ENCODE measurements around the gene CTNND2. TPM values are rescaled to one million over a fixed set of nuclear protein-coding genes. Genes with fewer than 3 reads are reported as not detected.

The CTNND2 gene
- total and polyA plus RNA-seq, 10 of the 15 experiments (the other 5 are each of a cell fraction or from before 2014, with no cell fraction given), result 0.02 to 0.16 (median 0.04) TPM; not detected in 7

DNA sequence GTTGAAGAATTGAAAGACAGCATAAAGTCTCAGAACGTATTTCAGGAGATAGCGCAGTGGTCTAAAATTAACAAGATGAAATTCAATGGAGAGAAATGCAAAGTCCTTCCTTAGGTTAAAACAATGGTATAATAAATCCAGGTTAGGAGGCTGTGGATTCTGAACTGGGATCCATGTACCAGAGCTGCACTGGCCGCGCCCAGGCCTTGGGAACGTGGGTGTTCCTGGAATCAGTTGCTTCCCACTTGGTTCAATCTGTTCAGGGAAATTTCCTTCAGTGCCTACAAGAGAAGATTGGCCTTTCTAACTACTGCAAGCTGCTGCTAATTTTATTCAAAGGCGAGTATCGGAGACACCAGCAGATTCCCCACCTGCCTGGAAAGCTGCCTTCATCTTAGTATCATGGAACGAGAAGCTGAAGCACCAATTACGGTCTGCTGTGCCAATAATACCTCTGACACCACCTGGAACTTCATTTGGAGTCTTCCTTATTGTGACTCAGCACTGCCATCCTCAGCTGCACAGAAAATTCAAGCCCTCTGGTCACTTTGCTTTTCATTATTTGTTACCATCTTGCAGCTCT is 14.3 kb upstream of the CTNND2 start:
- Histone ChIP-seq H3K4me2 (ENCODE audit: control insufficient read depth, insufficient read depth) (no peak overlapping the region), H3K9ac (ENCODE audit: control insufficient read depth, insufficient read depth, low read length) (no peak overlapping the region), H3K4me3 (no peak overlapping the region), H3K36me3 (ENCODE audit: control insufficient read depth in 2 of 2, insufficient read depth in 2 of 2, low read length in 1 of 2) (no peaks in the 10 kb centered on the region), H3K9me3 (replicated peaks; ENCODE audit: control insufficient read depth, insufficient read depth, low read length) (no peaks in the 10 kb centered on the region), H3K4me1 (ENCODE audit: control insufficient read depth, insufficient read depth, low read length) (no peaks in the 10 kb centered on the region), H3K27ac (ENCODE audit: control insufficient read depth, insufficient read depth) (no peak overlapping the region), H3K27me3 (replicated peaks in 1 of 2; ENCODE audit: control insufficient read depth in 2 of 2, insufficient read depth in 2 of 2, low read length in 1 of 2) (no peaks in the 10 kb centered on the region), H3K79me2 (ENCODE audit: control insufficient read depth, insufficient read depth, low read length) (no peaks in the 10 kb centered on the region), H2AFZ (ENCODE audit: control insufficient read depth, low read depth, low read length) (no peak overlapping the region), H4K20me1 (ENCODE audit: control insufficient read depth, insufficient read depth) (no peaks in the 10 kb centered on the region)
- TF ChIP-seq SREBF1 (IDR thresholded peaks at IDR 0.05; ENCODE audit: low read length) (no peak), SP1 (IDR thresholded peaks at IDR 0.05; ENCODE audit: low read depth, low read length) (no peak), CHD1 (IDR thresholded peaks at IDR 0.05; ENCODE audit: low read depth, low read length) (no peak), TCF12 (IDR thresholded peaks at IDR 0.05; ENCODE audit: low read depth, low read length) (no peak), PAX8 (IDR thresholded peaks at IDR 0.05) (no peak), POLR2AphosphoS2 (IDR thresholded peaks at IDR 0.05; ENCODE audit: low read depth, low read length) (no peak), FOXK2 (IDR thresholded peaks at IDR 0.05) (no peak), DPF2 (IDR thresholded peaks at IDR 0.05) (no peak), CREM (IDR thresholded peaks at IDR 0.05; ENCODE audit: low read depth) (no peak), YBX1 (IDR thresholded peaks at IDR 0.05) (no peak)
- TF ChIP-seq, protein P1, sequence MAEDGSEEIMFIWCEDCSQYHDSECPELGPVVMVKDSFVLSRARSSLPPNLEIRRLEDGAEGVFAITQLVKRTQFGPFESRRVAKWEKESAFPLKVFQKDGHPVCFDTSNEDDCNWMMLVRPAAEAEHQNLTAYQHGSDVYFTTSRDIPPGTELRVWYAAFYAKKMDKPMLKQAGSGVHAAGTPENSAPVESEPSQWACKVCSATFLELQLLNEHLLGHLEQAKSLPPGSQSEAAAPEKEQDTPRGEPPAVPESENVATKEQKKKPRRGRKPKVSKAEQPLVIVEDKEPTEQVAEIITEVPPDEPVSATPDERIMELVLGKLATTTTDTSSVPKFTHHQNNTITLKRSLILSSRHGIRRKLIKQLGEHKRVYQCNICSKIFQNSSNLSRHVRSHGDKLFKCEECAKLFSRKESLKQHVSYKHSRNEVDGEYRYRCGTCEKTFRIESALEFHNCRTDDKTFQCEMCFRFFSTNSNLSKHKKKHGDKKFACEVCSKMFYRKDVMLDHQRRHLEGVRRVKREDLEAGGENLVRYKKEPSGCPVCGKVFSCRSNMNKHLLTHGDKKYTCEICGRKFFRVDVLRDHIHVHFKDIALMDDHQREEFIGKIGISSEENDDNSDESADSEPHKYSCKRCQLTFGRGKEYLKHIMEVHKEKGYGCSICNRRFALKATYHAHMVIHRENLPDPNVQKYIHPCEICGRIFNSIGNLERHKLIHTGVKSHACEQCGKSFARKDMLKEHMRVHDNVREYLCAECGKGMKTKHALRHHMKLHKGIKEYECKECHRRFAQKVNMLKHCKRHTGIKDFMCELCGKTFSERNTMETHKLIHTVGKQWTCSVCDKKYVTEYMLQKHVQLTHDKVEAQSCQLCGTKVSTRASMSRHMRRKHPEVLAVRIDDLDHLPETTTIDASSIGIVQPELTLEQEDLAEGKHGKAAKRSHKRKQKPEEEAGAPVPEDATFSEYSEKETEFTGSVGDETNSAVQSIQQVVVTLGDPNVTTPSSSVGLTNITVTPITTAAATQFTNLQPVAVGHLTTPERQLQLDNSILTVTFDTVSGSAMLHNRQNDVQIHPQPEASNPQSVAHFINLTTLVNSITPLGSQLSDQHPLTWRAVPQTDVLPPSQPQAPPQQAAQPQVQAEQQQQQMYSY (CRISPR knock-in tag; IDR thresholded peaks at IDR 0.05), result no peak
- TF ChIP-seq, protein P2, sequence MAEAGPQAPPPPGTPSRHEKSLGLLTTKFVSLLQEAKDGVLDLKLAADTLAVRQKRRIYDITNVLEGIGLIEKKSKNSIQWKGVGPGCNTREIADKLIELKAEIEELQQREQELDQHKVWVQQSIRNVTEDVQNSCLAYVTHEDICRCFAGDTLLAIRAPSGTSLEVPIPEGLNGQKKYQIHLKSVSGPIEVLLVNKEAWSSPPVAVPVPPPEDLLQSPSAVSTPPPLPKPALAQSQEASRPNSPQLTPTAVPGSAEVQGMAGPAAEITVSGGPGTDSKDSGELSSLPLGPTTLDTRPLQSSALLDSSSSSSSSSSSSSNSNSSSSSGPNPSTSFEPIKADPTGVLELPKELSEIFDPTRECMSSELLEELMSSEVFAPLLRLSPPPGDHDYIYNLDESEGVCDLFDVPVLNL (IDR thresholded peaks at IDR 0.05; ENCODE audit: low read depth, low read length), result no peak
- TF ChIP-seq, protein P3, sequence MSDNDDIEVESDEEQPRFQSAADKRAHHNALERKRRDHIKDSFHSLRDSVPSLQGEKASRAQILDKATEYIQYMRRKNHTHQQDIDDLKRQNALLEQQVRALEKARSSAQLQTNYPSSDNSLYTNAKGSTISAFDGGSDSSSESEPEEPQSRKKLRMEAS (IDR thresholded peaks at IDR 0.05; ENCODE audit: low read depth, low read length), result no peak
- CTCF ChIA-PET, result interaction anchor here (0.6 kb wide), 1 partner anchor 581 kb away, joined by 4 read pairs; no protein-coding TSS in a partner anchor
- SMC1A ChIA-PET (ENCODE audit: uncharacterized antibody, unreplicated experiment), result no interaction called here
- 37% methylated on average over 9 of the region's 9 CpGs for WGBS (ENCODE audit: insufficient coverage, insufficient replicate concordance, low lambda C conversion rate, missing lambda C conversion rate)
- in situ Hi-C loops (cut with MboI) (no loop called here), intact Hi-C loops (cut with micrococcal nuclease; ENCODE audit: unreplicated experiment) (no loop called here)
- RAD21 ChIA-PET (ENCODE audit: unreplicated experiment), result no interaction called here
- no peak for ATAC-seq
- BruUV-seq (replicated peaks), result no TSS peak
- POLR2A ChIA-PET, result no interaction called here
- no peak for FAIRE-seq
- DNase-seq (ENCODE audit: low read depth, low spot score), result no peak

Data from GM12878 (cell line).